GM12878 (cell line): ENCODE measurements around the gene DLG1. TPM values are rescaled to one million over a fixed set of nuclear protein-coding genes. Genes with fewer than 3 reads are reported as not detected.

Experiments used
- ATAC-seq: fragments of 200-7000 bp; cut with Tn5 transposase; 3 replicates; pipeline ENCODE4 v1.9.1; 2020; ENCODE audit warnings: mild to moderate bottlenecking, moderate library complexity
- BruUV-seq: library from RNA; stranded (reverse); fragments of 400-500 nt; replicated peaks from 2 replicates; lab custom pipeline; 2021; lab: Mats Ljungman, UMichigan
- CTCF ChIA-PET: fragments of 300-600 bp; sonication (Branson Sonifier 250); formaldehyde crosslinking; extraction: SDS; loops from one replicate; lab custom pipeline; 2021; ENCODE audit warnings: inconsistent platforms; lab: Yijun Ruan, JAX
- POLR2A ChIA-PET: fragments of 350-600 bp; formaldehyde crosslinking; extraction: SDS; loops from one replicate; lab custom pipeline; 2021; ENCODE audit warnings: inconsistent platforms; lab: Charles Lee
- RAD21 ChIA-PET: fragments of 300-600 bp; sonication (Branson Sonifier 250); formaldehyde crosslinking; loops from one replicate; lab custom pipeline; 2023; ENCODE audit warnings: antibody characterized with exemption; ENCODE audit not compliant: unreplicated experiment; lab: Charles Lee
- SMC1A ChIA-PET: fragments of 300-600 bp; sonication (Branson Sonifier 250); formaldehyde crosslinking; loops from one replicate; lab custom pipeline; 2023; ENCODE audit not compliant: unreplicated experiment, uncharacterized antibody; lab: Charles Lee
- DNase-seq: peaks from one replicate; pipeline ENCODE4 v3.0.0-alpha.2; 2011; ENCODE audit warnings: low read depth, low spot score
- FAIRE-seq: peaks from 3 replicates; lab custom pipeline; 2011; peaks lifted over from hg19 to GRCh38; lab: Jason Lieb, UNC
- H2AFZ ChIP-seq: 2 replicates; pipeline ENCODE4 v1.6.0; 2011; ENCODE audit warnings: low read depth, low read length, control low read depth; ENCODE audit not compliant: control insufficient read depth
- H3K27ac ChIP-seq: 2 replicates; pipeline ENCODE4 v1.5.1; 2011; ENCODE audit warnings: control low read depth; ENCODE audit not compliant: control insufficient read depth, insufficient read depth
- H3K27me3 ChIP-seq, 2 experiments: replicated peaks in 1 of 2; 2 replicates each; pipeline versions ENCODE4 v1.6.0 to v1.6.1; 2011; ENCODE audit warnings: low read length in 1 of 2; ENCODE audit not compliant: control insufficient read depth in 2 of 2, insufficient read depth in 2 of 2
- H3K36me3 ChIP-seq, 2 experiments: 2 replicates each; pipeline ENCODE4 v1.5.1; 2011; ENCODE audit warnings: low read length in 1 of 2; ENCODE audit not compliant: control insufficient read depth in 2 of 2, insufficient read depth in 2 of 2
- H3K4me1 ChIP-seq: 2 replicates; pipeline ENCODE4 v1.6.1; 2011; ENCODE audit warnings: mild to moderate bottlenecking, low read length, moderate library complexity, mixed read lengths; ENCODE audit not compliant: control insufficient read depth, insufficient read depth
- H3K4me2 ChIP-seq: 2 replicates; pipeline ENCODE4 v1.6.0; 2011; ENCODE audit warnings: control low read depth; ENCODE audit not compliant: control insufficient read depth, insufficient read depth
- H3K4me3 ChIP-seq: fragments of 200-600 bp; sonication (generic); 2 replicates; pipeline ENCODE4 v1.5.1; 2016
- H3K79me2 ChIP-seq: 2 replicates; pipeline ENCODE4 v1.6.0; 2011; ENCODE audit warnings: low read length; ENCODE audit not compliant: control insufficient read depth, insufficient read depth
- H3K9ac ChIP-seq: 2 replicates; pipeline ENCODE4 v1.8.0; 2011; ENCODE audit warnings: low read length, control low read depth, mixed read lengths; ENCODE audit not compliant: control insufficient read depth, insufficient read depth
- H3K9me3 ChIP-seq: replicated peaks from 3 replicates; pipeline ENCODE4 v1.5.1; 2011; ENCODE audit warnings: mild to moderate bottlenecking, low read length; ENCODE audit not compliant: control insufficient read depth, insufficient read depth
- H4K20me1 ChIP-seq: 2 replicates; pipeline ENCODE4 v1.6.0; 2011; ENCODE audit not compliant: control insufficient read depth, insufficient read depth
- BHLHE40 ChIP-seq, 2 experiments: fragments of 450-650 bp in 1 of 2; IDR thresholded peaks; 2 replicates each; pipeline ENCODE4 v1.6.1; 2011 to 2017; ENCODE audit warnings: low read depth in 2 of 2, borderline replicate concordance in 1 of 2, improper control_type of control experiment in 1 of 2, low read length in 1 of 2, mild to moderate bottlenecking in 1 of 2
- CBX5 ChIP-seq: sonication (generic); IDR thresholded peaks from 2 replicates; pipeline ENCODE4 v1.6.1; 2016; ENCODE audit warnings: low read depth, moderate library complexity, mild to moderate bottlenecking, inconsistent platforms
- CEBPB ChIP-seq, 2 experiments: fragments of 150-350 bp in 1 of 2; IDR thresholded peaks; 2 replicates each; pipeline ENCODE4 v1.6.1; 2012 to 2014; ENCODE audit warnings: low read depth in 2 of 2, low read length in 2 of 2, borderline replicate concordance in 1 of 2, inconsistent platforms in 1 of 2
- CHD2 ChIP-seq: IDR thresholded peaks from 2 replicates; pipeline ENCODE4 v1.6.1; 2011; ENCODE audit warnings: low read depth, low read length, improper control_type of control experiment, borderline replicate concordance
- EED ChIP-seq: sonication (generic); IDR thresholded peaks from 2 replicates; pipeline ENCODE4 v1.6.1; 2016; ENCODE audit warnings: antibody characterized with exemption, low read depth
- EZH2 ChIP-seq: IDR thresholded peaks from 2 replicates; pipeline ENCODE4 v1.6.1; 2012; ENCODE audit warnings: low read depth, mild to moderate bottlenecking, control low read depth, inconsistent platforms, low read length, borderline replicate concordance; ENCODE audit not compliant: control insufficient read depth
- JUND ChIP-seq: IDR thresholded peaks from 2 replicates; pipeline ENCODE4 v1.6.1; 2012; ENCODE audit warnings: low read depth, mild to moderate bottlenecking, low read length, improper control_type of control experiment, moderate library complexity
- STAT3 ChIP-seq: IDR thresholded peaks from 2 replicates; pipeline ENCODE4 v1.6.1; 2011; ENCODE audit warnings: low read depth, low read length, improper control_type of control experiment
- ZBTB11 ChIP-seq: fragments of 450-650 bp; formaldehyde crosslinking; IDR thresholded peaks from 2 replicates; pipeline ENCODE4 v1.5.0; 2022; ENCODE audit warnings: mild to moderate bottlenecking, missing genetic modification characterization
- ZNF274 ChIP-seq: IDR thresholded peaks from one replicate; pipeline ENCODE4 v1.8.0; 2011; ENCODE audit not compliant: insufficient read length, insufficient read depth
- ZSCAN29 ChIP-seq: fragments of 450-650 bp; IDR thresholded peaks from 2 replicates; pipeline ENCODE4 v1.6.1; 2017; ENCODE audit warnings: mild to moderate bottlenecking, moderate library complexity
- WGBS: methylation state at CpG from one replicate; pipeline ENCODE4 v1.1.6; 2016; ENCODE audit warnings: low lambda C conversion rate; ENCODE audit not compliant: insufficient replicate concordance, insufficient coverage; ENCODE audit errors: missing lambda C conversion rate; 5-methylcytosine and 5-hydroxymethylcytosine counted together
- in situ Hi-C: fragments of 300-500 bp; cut with MboI; formaldehyde crosslinking; loops from 9 replicates; pipeline ENCODE4 v1.14.3; 2018; ENCODE audit warnings: mixed read lengths
- intact Hi-C: fragments of 100-400 bp; cut with micrococcal nuclease; formaldehyde crosslinking; loops from one replicate; pipeline ENCODE4 v1.14.2; 2022; ENCODE audit not compliant: unreplicated experiment
- polyA plus RNA-seq, 11 experiments: library from polyadenylated mRNA; depleted of rRNA in 4 of 11; unstranded in 6 of 11; stranded (reverse) in 5 of 11; fragments of >200 nt; fragmentation: Nextera tagmentation in 4 of 11; fragmentation: Illumina TruSeq in 1 of 11; extraction: Ambion mirVana in 4 of 11; extraction: Trizol in 1 of 11; gene quantifications; 1 replicate in 1 of 11; 2 replicates in 10 of 11; pipeline versions ENCODE4 v1.2.1 to v1.2.3, GENCODE V29; 2011 to 2016; ENCODE audit warnings: inconsistent platforms in 2 of 11, missing spikeins in 2 of 11, low read depth in 1 of 11
- total RNA-seq, 4 experiments: library from RNA; depleted of rRNA in 3 of 4; stranded (reverse); fragments of >200 nt in 3 of 4; fragmentation: Illumina TruSeq in 1 of 4; extraction: Trizol in 1 of 4; gene quantifications; 2 replicates each; pipeline versions ENCODE4 v1.2.1 to v1.2.3, GENCODE V29; 2013 to 2021
- TF ChIP-seq, protein P1 (sequence below): IDR thresholded peaks from 2 replicates; pipeline ENCODE4 v1.6.1; 2012; ENCODE audit warnings: low read depth, low read length, improper control_type of control experiment
- TF ChIP-seq, protein P2 (sequence below): fragments of 450-650 bp; IDR thresholded peaks from 2 replicates; pipeline ENCODE4 v1.6.1; 2017; ENCODE audit warnings: antibody characterized with exemption, mild to moderate bottlenecking, moderate library complexity
- TF ChIP-seq, protein P3 (sequence below): fragments of 450-650 bp; IDR thresholded peaks from 2 replicates; pipeline ENCODE4 v1.6.1; 2017; ENCODE audit warnings: mild to moderate bottlenecking, low read depth, inconsistent platforms; ENCODE audit not compliant: poor library complexity, severe bottlenecking

The DLG1 gene
- total and polyA plus RNA-seq, 10 of the 15 experiments (the other 5 are each of a cell fraction or from before 2014, with no cell fraction given), result 9.2 to 63.1 (median 40.1) TPM

DNA sequence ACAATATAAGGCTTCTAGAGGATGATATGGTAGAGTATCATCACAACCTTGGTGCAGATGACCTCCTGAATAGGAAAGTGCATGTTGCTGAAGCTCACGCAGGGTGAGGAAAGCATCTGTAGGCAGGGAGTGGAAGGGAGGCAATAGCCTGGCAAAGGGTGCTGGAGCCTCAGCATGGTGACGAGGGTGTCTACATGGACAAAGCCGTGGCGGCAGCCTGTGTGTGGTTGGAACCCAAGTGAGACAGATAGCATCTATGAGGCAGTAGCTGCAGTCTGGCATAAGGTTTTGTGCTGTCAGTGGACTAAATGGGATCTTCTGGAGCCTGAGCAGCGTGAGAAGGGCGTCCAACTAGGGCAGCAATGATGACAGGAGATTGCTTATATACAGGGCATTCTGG lies 132.5 kb downstream of the DLG1 start:
- no TSS peak for BruUV-seq
- ATAC-seq (no peak), DNase-seq (no peak), FAIRE-seq (no peak)
- Histone ChIP-seq H3K36me3 (peaks cover 0 to 3% of the 10 kb centered on the region in 2 experiments; a peak in 1 of 4 replicates), H3K4me3 (no peak overlapping the region), H3K4me2 (no peak overlapping the region), H3K27ac (no peak overlapping the region), H4K20me1 (no peaks in the 10 kb centered on the region), H2AFZ (no peak overlapping the region), H3K79me2 (no peaks in the 10 kb centered on the region; the same call in 1 of the 2 replicates), H3K27me3 (no peaks in the 10 kb centered on the region), H3K9ac (no peak overlapping the region), H3K9me3 (no peaks in the 10 kb centered on the region), H3K4me1 (no peaks in the 10 kb centered on the region)
- ChIA-PET RAD21 (no interaction called here), POLR2A (no interaction called here), CTCF (interaction anchor here (0.9 kb wide), 1 partner anchor 188 kb away, joined by 3 read pairs; no protein-coding TSS in a partner anchor), SMC1A (interaction anchor here (1.5 kb wide), 1 partner anchor 22 kb away, joined by 3 read pairs; no protein-coding TSS in a partner anchor)
- intact Hi-C loops (no loop called here), in situ Hi-C loops (no loop called here)
- 98% methylated on average over 6 of the region's 6 CpGs for WGBS
- TF ChIP-seq ZNF274 (no peak), STAT3 (no peak), EZH2 (no peak), EED (no peak), ZSCAN29 (no peak), BHLHE40 (IDR thresholded peaks at IDR 0.05; ENCODE audit: borderline replicate concordance in 1 of 2, low read depth in 2 of 2, low read length in 1 of 2) (no peak), ZBTB11 (CRISPR knock-in tag) (no peak), CHD2 (no peak), CEBPB (IDR thresholded peaks at IDR 0.05; ENCODE audit: borderline replicate concordance in 1 of 2, low read depth in 2 of 2, low read length in 2 of 2) (no peak), JUND (no peak), CBX5 (no peak)
- TF ChIP-seq, protein P1, sequence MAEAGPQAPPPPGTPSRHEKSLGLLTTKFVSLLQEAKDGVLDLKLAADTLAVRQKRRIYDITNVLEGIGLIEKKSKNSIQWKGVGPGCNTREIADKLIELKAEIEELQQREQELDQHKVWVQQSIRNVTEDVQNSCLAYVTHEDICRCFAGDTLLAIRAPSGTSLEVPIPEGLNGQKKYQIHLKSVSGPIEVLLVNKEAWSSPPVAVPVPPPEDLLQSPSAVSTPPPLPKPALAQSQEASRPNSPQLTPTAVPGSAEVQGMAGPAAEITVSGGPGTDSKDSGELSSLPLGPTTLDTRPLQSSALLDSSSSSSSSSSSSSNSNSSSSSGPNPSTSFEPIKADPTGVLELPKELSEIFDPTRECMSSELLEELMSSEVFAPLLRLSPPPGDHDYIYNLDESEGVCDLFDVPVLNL, result no peak
- TF ChIP-seq, protein P2, sequence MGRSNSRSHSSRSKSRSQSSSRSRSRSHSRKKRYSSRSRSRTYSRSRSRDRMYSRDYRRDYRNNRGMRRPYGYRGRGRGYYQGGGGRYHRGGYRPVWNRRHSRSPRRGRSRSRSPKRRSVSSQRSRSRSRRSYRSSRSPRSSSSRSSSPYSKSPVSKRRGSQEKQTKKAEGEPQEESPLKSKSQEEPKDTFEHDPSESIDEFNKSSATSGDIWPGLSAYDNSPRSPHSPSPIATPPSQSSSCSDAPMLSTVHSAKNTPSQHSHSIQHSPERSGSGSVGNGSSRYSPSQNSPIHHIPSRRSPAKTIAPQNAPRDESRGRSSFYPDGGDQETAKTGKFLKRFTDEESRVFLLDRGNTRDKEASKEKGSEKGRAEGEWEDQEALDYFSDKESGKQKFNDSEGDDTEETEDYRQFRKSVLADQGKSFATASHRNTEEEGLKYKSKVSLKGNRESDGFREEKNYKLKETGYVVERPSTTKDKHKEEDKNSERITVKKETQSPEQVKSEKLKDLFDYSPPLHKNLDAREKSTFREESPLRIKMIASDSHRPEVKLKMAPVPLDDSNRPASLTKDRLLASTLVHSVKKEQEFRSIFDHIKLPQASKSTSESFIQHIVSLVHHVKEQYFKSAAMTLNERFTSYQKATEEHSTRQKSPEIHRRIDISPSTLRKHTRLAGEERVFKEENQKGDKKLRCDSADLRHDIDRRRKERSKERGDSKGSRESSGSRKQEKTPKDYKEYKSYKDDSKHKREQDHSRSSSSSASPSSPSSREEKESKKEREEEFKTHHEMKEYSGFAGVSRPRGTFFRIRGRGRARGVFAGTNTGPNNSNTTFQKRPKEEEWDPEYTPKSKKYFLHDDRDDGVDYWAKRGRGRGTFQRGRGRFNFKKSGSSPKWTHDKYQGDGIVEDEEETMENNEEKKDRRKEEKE, result no peak
- TF ChIP-seq, protein P3, sequence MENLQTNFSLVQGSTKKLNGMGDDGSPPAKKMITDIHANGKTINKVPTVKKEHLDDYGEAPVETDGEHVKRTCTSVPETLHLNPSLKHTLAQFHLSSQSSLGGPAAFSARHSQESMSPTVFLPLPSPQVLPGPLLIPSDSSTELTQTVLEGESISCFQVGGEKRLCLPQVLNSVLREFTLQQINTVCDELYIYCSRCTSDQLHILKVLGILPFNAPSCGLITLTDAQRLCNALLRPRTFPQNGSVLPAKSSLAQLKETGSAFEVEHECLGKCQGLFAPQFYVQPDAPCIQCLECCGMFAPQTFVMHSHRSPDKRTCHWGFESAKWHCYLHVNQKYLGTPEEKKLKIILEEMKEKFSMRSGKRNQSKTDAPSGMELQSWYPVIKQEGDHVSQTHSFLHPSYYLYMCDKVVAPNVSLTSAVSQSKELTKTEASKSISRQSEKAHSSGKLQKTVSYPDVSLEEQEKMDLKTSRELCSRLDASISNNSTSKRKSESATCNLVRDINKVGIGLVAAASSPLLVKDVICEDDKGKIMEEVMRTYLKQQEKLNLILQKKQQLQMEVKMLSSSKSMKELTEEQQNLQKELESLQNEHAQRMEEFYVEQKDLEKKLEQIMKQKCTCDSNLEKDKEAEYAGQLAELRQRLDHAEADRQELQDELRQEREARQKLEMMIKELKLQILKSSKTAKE, result no peak
